GM12892 (cell line): ENCODE measurements around the gene ACADL.

Experiments
- POLR2A ChIP-seq: IDR thresholded peaks from 2 replicates; pipeline ENCODE4 v1.6.1; 2011; ENCODE audit warnings: low read depth, low read length, control low read depth
- POLR2AphosphoS5 ChIP-seq: IDR thresholded peaks from 2 replicates; pipeline ENCODE4 v1.6.1; 2011; ENCODE audit warnings: low read depth, low read length, control low read depth
- TAF1 ChIP-seq: IDR thresholded peaks from 2 replicates; pipeline ENCODE4 v1.6.1; 2011; ENCODE audit warnings: low read depth, mild to moderate bottlenecking, control low read depth, low read length, borderline replicate concordance

DNA sequence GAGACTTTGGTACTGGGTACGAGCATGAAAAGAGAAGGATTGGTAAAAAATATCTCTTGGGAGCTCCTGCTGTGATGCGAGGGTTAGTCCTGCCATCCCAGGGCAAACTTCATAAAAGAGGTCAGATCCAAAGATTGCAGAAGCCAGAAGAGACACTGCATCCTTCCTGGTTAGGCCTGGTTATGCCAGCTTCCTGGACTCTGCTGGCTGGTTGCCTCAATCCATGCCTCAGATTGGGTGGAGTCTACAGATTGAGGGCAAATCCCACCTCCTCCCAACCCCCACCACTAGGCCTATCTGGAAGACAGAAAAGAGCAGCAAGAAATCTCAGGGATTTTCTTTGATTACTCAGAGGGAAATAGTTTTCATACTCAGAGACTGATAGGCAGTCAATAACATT is 5.3 kb upstream of the ACADL start:
- TF ChIP-seq POLR2A (no peak), POLR2AphosphoS5 (no peak), TAF1 (no peak)
